IMR-90 (cell line): Measurements from ENCODE around the gene POLR1A. TPM values are rescaled to one million over a fixed set of nuclear protein-coding genes. Genes with fewer than 3 reads are reported as not detected.

ENCODE experiments used
- ATAC-seq: fragments of 200-7000 bp; cut with Tn5 transposase; 2 replicates; pipeline ENCODE4 v1.9.1; 2020; ENCODE audit warnings: low read depth, mild to moderate bottlenecking, moderate library complexity
- BruUV-seq: library from RNA; stranded (reverse); fragments of 400-500 nt; replicated peaks from 2 replicates; lab custom pipeline; 2021; lab: Mats Ljungman, UMichigan
- CTCF ChIA-PET: fragments of 300-600 bp; formaldehyde crosslinking; extraction: SDS; loops from one replicate; lab custom pipeline; 2021; ENCODE audit warnings: antibody characterized with exemption; lab: Yijun Ruan, JAX
- POLR2A ChIA-PET: fragments of 300-600 bp; sonication (Branson Sonifier 250); formaldehyde crosslinking; loops from one replicate; lab custom pipeline; 2022; ENCODE audit warnings: antibody characterized with exemption; ENCODE audit not compliant: unreplicated experiment; lab: Charles Lee
- DNase-seq: peaks from one replicate; pipeline ENCODE4 v3.0.0; 2013
- H2AFZ ChIP-seq: replicated peaks from 2 replicates; pipeline ENCODE3; 2013; ENCODE audit warnings: low read length, mild to moderate bottlenecking; ENCODE audit not compliant: poor library complexity
- H2AK5ac ChIP-seq: 2 replicates; pipeline ENCODE4 v1.6.1; 2013; ENCODE audit warnings: low read depth, low read length, inconsistent platforms
- H2AK9ac ChIP-seq: replicated peaks from 2 replicates; pipeline ENCODE3; 2013; ENCODE audit warnings: mild to moderate bottlenecking, low read depth, low read length, moderate library complexity; ENCODE audit not compliant: poor library complexity
- H2BK120ac ChIP-seq: 2 replicates; pipeline ENCODE4 v1.6.1; 2013; ENCODE audit warnings: low read depth, low read length, inconsistent platforms
- H2BK15ac ChIP-seq: 3 replicates; pipeline ENCODE4 v1.6.1; 2013; ENCODE audit warnings: low read depth, low read length, inconsistent platforms
- H2BK20ac ChIP-seq: 2 replicates; pipeline ENCODE4 v1.6.1; 2013; ENCODE audit warnings: low read depth, mild to moderate bottlenecking, inconsistent platforms, low read length, moderate library complexity
- H2BK5ac ChIP-seq: 2 replicates; pipeline ENCODE4 v1.6.1; 2013; ENCODE audit warnings: mild to moderate bottlenecking, low read depth, low read length, inconsistent platforms; ENCODE audit not compliant: poor library complexity, severe bottlenecking
- H3K14ac ChIP-seq: replicated peaks from 2 replicates; pipeline ENCODE4 v1.6.1; 2013; ENCODE audit warnings: low read depth, low read length, inconsistent platforms
- H3K18ac ChIP-seq: 2 replicates; pipeline ENCODE4 v1.6.1; 2013; ENCODE audit warnings: low read depth, low read length, control low read depth
- H3K23ac ChIP-seq: 2 replicates; pipeline ENCODE4 v1.6.1; 2013; ENCODE audit warnings: low read depth, low read length, inconsistent platforms
- H3K27ac ChIP-seq: 2 replicates; pipeline ENCODE4 v1.5.1; 2013; ENCODE audit warnings: mild to moderate bottlenecking, control low read depth, low read length; ENCODE audit not compliant: insufficient read depth
- H3K27me3 ChIP-seq: 2 replicates; pipeline ENCODE4 v1.6.1; 2013; ENCODE audit warnings: low read length; ENCODE audit not compliant: control insufficient read depth, insufficient read depth
- H3K36me3 ChIP-seq: 2 replicates; pipeline ENCODE4 v1.6.1; 2013; ENCODE audit warnings: low read length, mixed read lengths; ENCODE audit not compliant: control insufficient read depth, insufficient read depth
- H3K4ac ChIP-seq: 2 replicates; pipeline ENCODE4 v1.6.1; 2013; ENCODE audit warnings: low read depth, low read length, inconsistent platforms
- H3K4me1 ChIP-seq: 2 replicates; pipeline ENCODE4 v1.6.1; 2013; ENCODE audit warnings: low read length, mixed read lengths; ENCODE audit not compliant: control insufficient read depth, insufficient read depth
- H3K4me2 ChIP-seq: 2 replicates; pipeline ENCODE4 v1.6.1; 2013; ENCODE audit warnings: low read depth, mild to moderate bottlenecking, control low read depth, low read length, moderate library complexity
- H3K4me3 ChIP-seq: 2 replicates; pipeline ENCODE4 v1.5.1; 2013; ENCODE audit warnings: low read depth, mild to moderate bottlenecking, control low read depth, low read length, moderate library complexity; ENCODE audit not compliant: insufficient read depth
- H3K56ac ChIP-seq: 2 replicates; pipeline ENCODE4 v1.6.1; 2013; ENCODE audit warnings: low read length, inconsistent platforms; ENCODE audit not compliant: insufficient read depth; ENCODE audit errors: extremely low read depth
- H3K79me1 ChIP-seq, 2 experiments: 2 replicates each; pipeline ENCODE4 v1.6.1; 2013; ENCODE audit warnings: low read length in 2 of 2, inconsistent platforms in 1 of 2, low read depth in 1 of 2
- H3K9ac ChIP-seq: 2 replicates; pipeline ENCODE4 v1.6.1; 2013; ENCODE audit warnings: low read depth, low read length, control low read depth
- H3K9me1 ChIP-seq: 2 replicates; pipeline ENCODE4 v1.6.1; 2013; ENCODE audit warnings: low read length, inconsistent platforms; ENCODE audit not compliant: insufficient read depth
- H3K9me3 ChIP-seq: 2 replicates; pipeline ENCODE4 v1.6.1; 2013; ENCODE audit warnings: low read length; ENCODE audit not compliant: control insufficient read depth, insufficient read depth
- H4K20me1 ChIP-seq: 2 replicates; pipeline ENCODE4 v1.6.1; 2013; ENCODE audit warnings: low read length, inconsistent platforms; ENCODE audit not compliant: insufficient read depth
- H4K5ac ChIP-seq: 2 replicates; pipeline ENCODE4 v1.6.1; 2013; ENCODE audit warnings: mild to moderate bottlenecking, low read depth, low read length, control low read depth
- H4K8ac ChIP-seq, 2 experiments: 2 replicates each; pipeline ENCODE4 v1.6.1; 2013; ENCODE audit warnings: low read depth in 2 of 2, low read length in 2 of 2, control low read depth in 1 of 2, inconsistent platforms in 1 of 2
- H4K91ac ChIP-seq: 2 replicates; pipeline ENCODE4 v1.6.1; 2013; ENCODE audit warnings: low read depth, low read length, inconsistent platforms; ENCODE audit not compliant: insufficient read depth
- CEBPB ChIP-seq: IDR thresholded peaks from 2 replicates; pipeline ENCODE4 v1.6.1; 2012; ENCODE audit warnings: low read depth, low read length, improper control_type of control experiment
- CHD1 ChIP-seq: IDR thresholded peaks from 2 replicates; pipeline ENCODE4 v1.6.1; 2012; ENCODE audit warnings: low read depth, low read length, improper control_type of control experiment
- ELK1 ChIP-seq: fragments of 150-350 bp; IDR thresholded peaks from 2 replicates; pipeline ENCODE4 v1.6.1; 2016; ENCODE audit warnings: low read depth, mild to moderate bottlenecking, low read length, moderate library complexity, borderline replicate concordance
- FOS ChIP-seq: fragments of 150-350 bp; IDR thresholded peaks from 2 replicates; pipeline ENCODE4 v1.6.1; 2016; ENCODE audit warnings: low read depth, low read length
- MAFK ChIP-seq: IDR thresholded peaks from 2 replicates; pipeline ENCODE4 v1.6.1; 2012; ENCODE audit warnings: low read depth, low read length, improper control_type of control experiment
- MXI1 ChIP-seq: IDR thresholded peaks from 2 replicates; pipeline ENCODE4 v1.6.1; 2012; ENCODE audit warnings: low read depth, mild to moderate bottlenecking, low read length, moderate library complexity, borderline replicate concordance
- NFE2L2 ChIP-seq: fragments of 150-350 bp; IDR thresholded peaks from 2 replicates; pipeline ENCODE4 v1.6.1; 2016; ENCODE audit warnings: low read depth, mild to moderate bottlenecking, low read length
- SMC3 ChIP-seq: fragments of 150-350 bp; IDR thresholded peaks from 2 replicates; pipeline ENCODE4 v1.6.1; 2016; ENCODE audit warnings: low read depth, mild to moderate bottlenecking, antibody characterized with exemption, low read length, moderate library complexity
- WGBS, 2 experiments: methylation state at CpG; one replicate each; pipeline versions ENCODE4 v1.1.5 to v1.1.7; 2013; ENCODE audit warnings: missing lambda C conversion rate in 2 of 2; ENCODE audit not compliant: insufficient read length in 1 of 2; ENCODE audit errors: extremely low coverage in 2 of 2; 5-methylcytosine and 5-hydroxymethylcytosine counted together
- dilution Hi-C: fragments of 300-500 bp; cut with HindIII; formaldehyde crosslinking; loops from one replicate; pipeline ENCODE4 v1.14.3; 2018; ENCODE audit warnings: low sequenced_read_pairs; ENCODE audit not compliant: unreplicated experiment
- in situ Hi-C: fragments of 300-500 bp; cut with MboI; formaldehyde crosslinking; loops from 3 replicates; pipeline ENCODE4 v1.14.3; 2019; ENCODE audit warnings: low sequenced_read_pairs, inconsistent platforms, mixed read lengths
- intact Hi-C: fragments of 100-400 bp; cut with micrococcal nuclease; formaldehyde crosslinking; loops from 2 replicates; pipeline ENCODE4 v1.10.0; 2022
- polyA plus RNA-seq, 3 experiments: library from polyadenylated mRNA; depleted of rRNA; stranded (reverse); fragments of >200 nt; gene quantifications; 2 replicates each; pipeline ENCODE4 v1.2.3, GENCODE V29; 2012; ENCODE audit warnings: low replicate concordance in 1 of 3
- total RNA-seq: library from RNA; depleted of rRNA; stranded (reverse); fragments of >200 nt; gene quantifications from 2 replicates; pipeline ENCODE4 v1.2.3, GENCODE V29; 2012
- TF ChIP-seq, protein P1 (sequence below): fragments of 150-350 bp; IDR thresholded peaks from 2 replicates; pipeline ENCODE4 v1.6.1; 2017; ENCODE audit warnings: mild to moderate bottlenecking, antibody characterized with exemption, low read length, low read depth

Gene POLR1A
- total and polyA plus RNA-seq, 2 of the 4 experiments (the other 2 are of a cell fraction): 7.6 to 27.4 TPM

DNA sequence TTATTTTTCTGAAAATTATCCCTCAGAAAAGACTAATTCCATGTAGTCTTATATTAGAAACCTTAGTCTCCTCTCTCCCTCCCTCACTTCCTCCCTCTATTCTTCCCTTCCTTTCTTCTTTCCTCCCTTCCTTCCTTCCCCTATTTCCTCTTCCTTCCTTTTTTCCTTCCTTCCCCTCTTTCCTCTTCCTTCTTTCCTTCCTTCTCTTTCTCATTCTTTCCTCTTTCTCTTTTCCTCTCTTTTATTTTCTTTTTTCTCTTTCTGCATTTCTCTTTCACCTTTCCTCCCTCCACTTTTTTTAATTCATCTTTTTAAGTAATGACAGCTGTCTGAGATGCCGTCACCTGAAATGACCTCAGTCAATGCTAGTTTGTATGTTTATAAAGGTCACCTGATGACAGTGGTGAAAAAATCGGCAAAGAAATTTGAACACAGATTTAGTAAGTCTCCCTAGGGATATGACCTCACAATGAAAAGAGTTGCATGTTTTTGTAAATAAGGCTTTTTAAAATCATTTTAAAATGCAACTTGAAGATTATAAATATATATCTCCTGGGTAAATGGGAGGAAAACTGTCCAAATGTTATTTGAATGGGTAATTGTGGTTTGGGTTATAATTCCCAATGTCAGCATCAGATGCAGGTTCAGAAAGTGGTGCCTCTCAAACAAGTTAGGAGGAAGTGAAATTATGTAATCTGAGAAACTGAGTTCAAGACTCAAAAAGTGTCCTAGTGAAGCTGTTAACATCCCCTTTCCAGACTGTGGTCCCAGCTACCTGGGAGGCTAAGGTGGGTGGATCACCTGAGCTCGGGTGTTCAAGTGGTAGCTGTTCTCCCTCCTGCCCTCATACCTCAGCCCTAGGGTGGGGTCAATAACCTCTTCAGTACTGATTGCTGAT is 126.6 kb downstream of the POLR1A start (continued):
- TF ChIP-seq CEBPB: no peak

DNA sequence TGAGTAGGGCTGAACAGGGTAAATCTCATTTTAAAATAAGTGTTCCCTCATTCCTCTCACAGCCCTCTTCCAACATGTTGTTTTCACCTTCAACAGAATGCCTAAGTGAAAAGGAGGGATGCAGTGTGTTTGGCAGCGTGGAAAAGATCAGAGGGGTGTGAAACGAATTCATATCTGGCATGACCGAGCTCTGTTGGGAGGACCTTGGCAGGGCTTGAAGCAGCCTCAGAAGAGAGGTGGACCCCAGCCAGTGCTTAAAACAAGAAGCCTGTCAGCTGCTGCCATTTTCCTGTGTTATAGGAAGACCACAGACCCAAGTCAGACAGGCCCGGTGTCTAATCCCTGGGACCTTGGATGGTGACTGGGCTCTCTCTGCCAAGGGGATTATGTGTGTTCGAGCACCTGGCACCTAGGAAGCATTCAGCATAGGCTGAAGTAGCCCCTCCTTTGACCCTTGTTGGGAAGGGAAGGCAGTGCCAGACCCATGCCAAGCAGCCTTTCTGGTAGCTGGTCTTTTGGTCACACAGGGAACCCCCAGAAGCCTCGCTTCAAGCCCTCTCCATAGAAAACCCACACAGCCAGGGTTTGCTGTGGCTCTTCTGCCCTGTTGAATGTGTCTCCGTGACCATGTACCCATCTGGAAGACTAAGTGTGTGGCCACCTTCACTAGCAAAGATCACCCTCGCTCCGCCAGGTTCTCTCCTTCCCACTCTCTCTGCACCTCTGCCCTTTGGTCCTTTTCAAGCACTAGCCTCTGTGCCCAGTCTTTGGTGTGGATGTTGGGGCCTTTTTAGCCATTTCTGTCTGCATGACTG is 129.4 kb downstream of the POLR1A start:
- in situ Hi-C loops: no loop called here
- Histone ChIP-seq H3K27ac (no peak overlapping the region), H3K23ac (no peak overlapping the region), H3K4ac (no peak overlapping the region), H2AK9ac (no peak overlapping the region), H4K91ac (no peak overlapping the region), H2AFZ (no peak overlapping the region), H2BK120ac (no peak overlapping the region), H4K20me1 (no peaks in the 10 kb centered on the region), H3K9me1 (no peaks in the 10 kb centered on the region), H2BK5ac (no peak overlapping the region), H2BK15ac (no peak overlapping the region), H3K79me1 (no peaks in the 10 kb centered on the region), H2BK20ac (no peak overlapping the region), H3K9me3 (peaks cover 4% of the 10 kb centered on the region; the same call in 1 of the 2 replicates), H3K4me2 (no peak overlapping the region), H3K36me3 (no peaks in the 10 kb centered on the region), H4K5ac (no peak overlapping the region), H3K18ac (no peak overlapping the region), H4K8ac (no peak overlapping the region), H3K4me1 (no peaks in the 10 kb centered on the region; the same call in 1 of the 2 replicates), H3K56ac (no peak overlapping the region), H2AK5ac (no peak overlapping the region), H3K27me3 (peaks cover 44% of the 10 kb centered on the region), H3K4me3 (no peak overlapping the region), H3K9ac (no peak overlapping the region), H3K14ac (no peak overlapping the region)
- DNase-seq: no peak
- ChIA-PET CTCF (no interaction called here), POLR2A (no interaction called here)
- BruUV-seq: no TSS peak
- ATAC-seq: no peak
- intact Hi-C loops: no loop called here
- TF ChIP-seq, protein P1, sequence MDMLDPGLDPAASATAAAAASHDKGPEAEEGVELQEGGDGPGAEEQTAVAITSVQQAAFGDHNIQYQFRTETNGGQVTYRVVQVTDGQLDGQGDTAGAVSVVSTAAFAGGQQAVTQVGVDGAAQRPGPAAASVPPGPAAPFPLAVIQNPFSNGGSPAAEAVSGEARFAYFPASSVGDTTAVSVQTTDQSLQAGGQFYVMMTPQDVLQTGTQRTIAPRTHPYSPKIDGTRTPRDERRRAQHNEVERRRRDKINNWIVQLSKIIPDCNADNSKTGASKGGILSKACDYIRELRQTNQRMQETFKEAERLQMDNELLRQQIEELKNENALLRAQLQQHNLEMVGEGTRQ: no peak
- TF ChIP-seq FOS: no peak
- TF ChIP-seq MXI1: no peak
- no peak for TF ChIP-seq ELK1
- TF ChIP-seq MAFK: no peak
- no peak for TF ChIP-seq NFE2L2
- no peak for TF ChIP-seq CHD1
- TF ChIP-seq SMC3: no peak
- dilution Hi-C loops: no loop called here
- WGBS, 2 experiments: 18% methylated on average over 3 of the region's 9 CpGs; no CpG with 5 or more reads in 1 of the 2 experiments
